ENCODE measurements around the gene OPTC.

OPTC gene

DNA sequence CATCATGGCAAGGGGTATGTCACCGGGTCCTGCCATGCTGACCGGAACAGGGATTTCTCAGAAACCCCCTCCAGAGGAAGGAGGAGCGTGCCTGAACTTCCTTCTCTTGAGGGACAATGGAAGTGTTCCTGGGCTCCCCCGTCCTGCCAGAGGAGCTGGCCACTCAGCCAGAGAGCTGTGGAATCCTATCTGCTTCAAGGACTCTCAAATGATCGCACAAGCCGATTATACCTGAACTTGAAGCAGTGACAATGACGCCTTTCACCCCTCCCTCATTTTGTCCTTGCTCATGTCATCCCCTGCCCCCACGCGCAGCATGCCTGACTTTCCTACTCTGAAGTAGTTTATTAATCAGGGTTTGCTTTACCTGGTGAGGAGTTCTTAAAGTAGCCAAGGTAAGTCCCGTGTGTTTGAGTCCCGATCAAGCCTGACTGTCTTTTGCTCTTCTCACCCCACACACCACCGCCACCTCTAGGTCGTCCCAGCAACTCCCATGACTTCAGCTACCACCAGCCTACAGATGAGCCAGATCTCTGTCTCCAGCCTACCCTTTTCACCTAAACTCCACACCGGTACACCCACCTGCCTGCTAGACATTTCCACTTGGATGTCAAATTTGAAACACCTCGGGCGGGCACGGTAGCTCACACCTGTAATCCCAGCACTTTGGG is 43.3 kb upstream of the OPTC start:
- Histone ChIP-seq H3K4me3 (ENCODE audit: low read depth, low read length) (peak overlapping the region; percentile 17), H3K9me3 (ENCODE audit: severe bottlenecking) (peaks cover 5% of the 10 kb centered on the region), H3K36me3 (no peaks in the 10 kb centered on the region), H3K27ac (no peak overlapping the region), H3K27me3 (ENCODE audit: insufficient read depth, low read depth, severe bottlenecking) (no peaks in the 10 kb centered on the region)
- peak; percentile 85 for DNase-seq
- TF ChIP-seq, protein P1, sequence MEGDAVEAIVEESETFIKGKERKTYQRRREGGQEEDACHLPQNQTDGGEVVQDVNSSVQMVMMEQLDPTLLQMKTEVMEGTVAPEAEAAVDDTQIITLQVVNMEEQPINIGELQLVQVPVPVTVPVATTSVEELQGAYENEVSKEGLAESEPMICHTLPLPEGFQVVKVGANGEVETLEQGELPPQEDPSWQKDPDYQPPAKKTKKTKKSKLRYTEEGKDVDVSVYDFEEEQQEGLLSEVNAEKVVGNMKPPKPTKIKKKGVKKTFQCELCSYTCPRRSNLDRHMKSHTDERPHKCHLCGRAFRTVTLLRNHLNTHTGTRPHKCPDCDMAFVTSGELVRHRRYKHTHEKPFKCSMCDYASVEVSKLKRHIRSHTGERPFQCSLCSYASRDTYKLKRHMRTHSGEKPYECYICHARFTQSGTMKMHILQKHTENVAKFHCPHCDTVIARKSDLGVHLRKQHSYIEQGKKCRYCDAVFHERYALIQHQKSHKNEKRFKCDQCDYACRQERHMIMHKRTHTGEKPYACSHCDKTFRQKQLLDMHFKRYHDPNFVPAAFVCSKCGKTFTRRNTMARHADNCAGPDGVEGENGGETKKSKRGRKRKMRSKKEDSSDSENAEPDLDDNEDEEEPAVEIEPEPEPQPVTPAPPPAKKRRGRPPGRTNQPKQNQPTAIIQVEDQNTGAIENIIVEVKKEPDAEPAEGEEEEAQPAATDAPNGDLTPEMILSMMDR (IDR thresholded peaks at IDR 0.05; ENCODE audit: low read depth, low read length): peak; percentile 93

DNA sequence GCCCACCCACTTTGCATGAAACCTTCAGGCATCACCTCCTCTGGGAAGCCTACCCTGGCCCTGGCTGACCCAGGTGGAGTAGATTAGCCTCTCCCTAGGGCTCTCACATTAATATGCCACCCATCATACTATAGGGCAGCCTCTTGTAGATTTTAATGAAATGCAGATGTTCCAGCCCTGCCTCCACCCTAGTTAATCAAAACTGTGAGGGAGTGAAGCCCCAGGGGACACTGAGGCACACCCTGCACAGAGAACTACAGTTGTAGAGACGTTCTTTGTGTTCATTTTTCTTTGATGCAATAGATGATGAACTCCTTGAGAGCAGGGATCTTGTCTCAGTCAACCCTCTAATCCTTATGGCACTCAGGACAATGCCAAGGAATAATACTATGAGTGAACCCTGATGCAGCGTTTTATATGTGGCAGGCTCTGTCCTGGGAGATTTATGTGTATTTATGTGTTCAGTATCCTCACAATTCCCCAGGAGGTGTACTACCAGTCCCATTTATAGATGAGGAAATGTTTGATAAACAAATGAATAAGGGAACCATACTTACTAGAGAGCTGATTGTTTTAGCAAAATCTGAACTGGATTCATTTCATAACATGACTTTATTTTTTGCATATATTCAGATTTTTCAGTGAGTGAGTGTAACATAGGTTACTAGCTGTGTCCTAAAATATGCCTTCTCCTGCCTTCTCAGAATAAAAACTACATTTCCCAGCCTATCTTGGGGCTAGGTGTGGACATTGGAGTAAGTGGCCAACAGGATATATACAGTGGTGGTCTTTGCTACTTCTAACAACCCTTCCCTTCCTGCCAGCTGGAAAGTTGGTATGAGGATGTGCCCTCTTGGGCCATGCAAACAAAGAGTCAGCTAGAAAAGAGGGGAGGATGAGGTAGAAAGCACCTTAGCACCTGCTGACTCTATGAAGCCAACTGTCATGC is 41.8 kb upstream of the OPTC start:
- H3K27me3 ChIP-seq (ENCODE audit: insufficient read depth, low read depth, severe bottlenecking): no peaks in the 10 kb centered on the region
- H3K27ac ChIP-seq: no peak overlapping the region
- H3K4me3 ChIP-seq (ENCODE audit: low read depth, low read length): no peak overlapping the region
- no peaks in the 10 kb centered on the region for H3K36me3 ChIP-seq
- TF ChIP-seq, protein P1 (IDR thresholded peaks at IDR 0.05; ENCODE audit: low read depth, low read length): no peak
- no peak for DNase-seq
- H3K9me3 ChIP-seq (ENCODE audit: severe bottlenecking): no peaks in the 10 kb centered on the region

DNA sequence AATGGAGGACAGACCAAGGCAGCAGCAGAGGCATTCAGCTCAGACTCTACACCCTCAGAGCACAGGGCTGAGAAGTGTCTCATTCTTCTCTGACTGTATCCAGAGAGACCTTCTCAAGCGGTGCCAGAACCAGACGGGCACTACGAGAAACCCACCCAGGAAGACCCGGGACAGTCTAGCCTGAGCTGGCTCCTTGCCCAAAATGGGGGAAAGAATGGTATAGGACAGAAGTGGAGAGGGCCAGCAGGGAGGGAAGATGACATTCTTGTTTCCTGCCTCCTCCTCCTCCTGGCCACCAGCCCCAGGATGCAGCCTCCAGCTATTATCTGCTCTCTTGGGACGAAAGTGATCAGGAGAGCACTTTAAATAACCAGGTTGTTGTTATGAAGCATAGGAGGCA is 40.9 kb upstream of the OPTC start:
- H3K27ac ChIP-seq: peak overlapping the region; percentile 28; the same call in 1 of the 2 replicates
- no peaks in the 10 kb centered on the region for H3K36me3 ChIP-seq
- DNase-seq: no peak
- H3K9me3 ChIP-seq (ENCODE audit: severe bottlenecking): no peaks in the 10 kb centered on the region
- H3K4me3 ChIP-seq (ENCODE audit: low read depth, low read length): no peak overlapping the region
- TF ChIP-seq, protein P1 (IDR thresholded peaks at IDR 0.05; ENCODE audit: low read depth, low read length): no peak
- H3K27me3 ChIP-seq (ENCODE audit: insufficient read depth, low read depth, severe bottlenecking): no peaks in the 10 kb centered on the region

DNA sequence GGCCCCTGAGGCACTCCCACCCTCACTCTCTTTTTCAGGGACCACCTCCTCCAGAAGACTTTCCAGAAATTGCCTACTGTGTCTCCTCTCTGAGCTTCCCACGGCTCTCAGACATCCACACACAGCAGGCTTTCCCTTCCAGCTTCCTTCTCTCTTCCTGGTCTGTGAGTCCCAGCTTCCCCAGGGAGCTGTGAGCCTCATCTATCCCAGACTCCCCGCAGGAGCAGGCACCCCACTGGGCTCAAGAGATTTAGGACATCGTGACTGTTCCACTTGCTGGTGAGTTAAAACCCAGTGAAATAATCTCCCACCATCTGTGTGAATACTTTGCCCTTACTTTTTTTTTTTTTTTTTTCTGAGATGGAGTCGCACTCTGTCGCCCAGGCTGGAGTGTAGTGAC is 40.3 kb upstream of the OPTC start:
- no peaks in the 10 kb centered on the region for H3K36me3 ChIP-seq
- no peaks in the 10 kb centered on the region for H3K27me3 ChIP-seq (ENCODE audit: insufficient read depth, low read depth, severe bottlenecking)
- peak overlapping the region; percentile 28 for H3K27ac ChIP-seq
- DNase-seq: peak; percentile 95
- TF ChIP-seq, protein P1 (IDR thresholded peaks at IDR 0.05; ENCODE audit: low read depth, low read length): no peak
- H3K4me3 ChIP-seq (ENCODE audit: low read depth, low read length): no peak overlapping the region
- H3K9me3 ChIP-seq (ENCODE audit: severe bottlenecking): no peaks in the 10 kb centered on the region

DNA sequence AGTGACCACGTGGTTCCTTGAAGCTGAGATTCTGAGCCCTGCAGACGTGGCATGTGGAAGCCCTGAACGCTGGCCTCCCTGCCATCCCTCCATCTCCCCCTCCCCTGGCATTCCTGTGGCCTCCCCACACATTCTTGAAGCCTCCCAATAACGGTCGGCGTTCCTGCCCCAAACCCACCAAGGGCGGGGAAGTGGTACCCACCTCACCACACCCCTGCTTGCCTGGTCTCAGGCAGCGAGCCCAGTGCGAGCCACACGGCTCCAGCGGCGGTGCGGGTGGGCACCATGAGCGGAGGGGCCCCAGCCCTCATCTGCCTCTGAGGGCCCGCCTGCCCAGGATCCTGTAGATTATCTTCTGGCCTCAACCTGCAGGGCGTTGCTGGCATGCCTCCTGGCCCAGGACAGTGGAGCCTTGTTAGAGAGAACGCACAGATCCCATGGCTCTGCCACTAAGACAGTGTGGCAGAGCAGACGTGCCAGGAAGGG is 38.9 kb upstream of the OPTC start:
- H3K27ac ChIP-seq: no peak overlapping the region
- no peaks in the 10 kb centered on the region for H3K9me3 ChIP-seq (ENCODE audit: severe bottlenecking)
- H3K36me3 ChIP-seq: no peaks in the 10 kb centered on the region
- TF ChIP-seq, protein P1 (IDR thresholded peaks at IDR 0.05; ENCODE audit: low read depth, low read length): no peak
- H3K27me3 ChIP-seq (ENCODE audit: insufficient read depth, low read depth, severe bottlenecking): no peaks in the 10 kb centered on the region
- no peak for DNase-seq
- H3K4me3 ChIP-seq (ENCODE audit: low read depth, low read length): no peak overlapping the region

Measured in WERI-Rb-1 (cell line).